Measurements from ENCODE around the gene NPR2. TPM values are rescaled to one million over a fixed set of nuclear protein-coding genes. Genes with fewer than 3 reads are reported as not detected.

NPR2 gene
- total and polyA plus RNA-seq, 2 donors (not counting 3 experiments of a cell fraction or from before 2014, with no cell fraction given): 16.4 to 25.6 TPM

GRCh38 chr9:35813434-35814105 is 22.2 kb downstream of the NPR2 start:
- Histone ChIP-seq H3K27ac (ENCODE audit: insufficient read depth, low read depth, low read length) (no peak overlapping the region), H3K36me3 (ENCODE audit: control insufficient read depth in 2 of 2, extremely low read depth in 1 of 2, insufficient read depth in 2 of 2, low read length in 2 of 2) (no peaks in the 10 kb centered on the region), H3K79me2 (ENCODE audit: control insufficient read depth, insufficient read depth, low read length) (no peaks in the 10 kb centered on the region), H3K4me2 (ENCODE audit: insufficient read depth, low read length) (peak overlapping the region; percentile 55), H3K4me1 (ENCODE audit: control insufficient read depth, extremely low read depth, insufficient read depth, low read length) (peaks cover 21% of the 10 kb centered on the region), H4K20me1 (replicated peaks; ENCODE audit: control insufficient read depth, extremely low read depth, insufficient read depth, low read length) (no peaks in the 10 kb centered on the region), H3K27me3 (ENCODE audit: control insufficient read depth in 2 of 2, insufficient read depth in 2 of 2, low read length in 2 of 2) (no peaks in the 10 kb centered on the region), H3K9me1 (replicated peaks; ENCODE audit: control insufficient read depth, extremely low read depth, insufficient read depth, low read length) (no peaks in the 10 kb centered on the region), H3K9me3 (replicated peaks; ENCODE audit: control insufficient read depth, insufficient read depth, low read length) (no peaks in the 10 kb centered on the region), H3K4me3 (replicated peaks in 1 of 3; ENCODE audit: insufficient read depth in 1 of 3, low read depth in 1 of 3, low read length in 3 of 3) (no peak overlapping the region), H3K9ac (replicated peaks; ENCODE audit: extremely low read depth, insufficient read depth, low read length) (no peak overlapping the region), H2AFZ (ENCODE audit: low read depth, low read length) (no peak overlapping the region)
- no peak for TF ChIP-seq EZH2 (IDR thresholded peaks at IDR 0.05; ENCODE audit: borderline replicate concordance, low read depth, low read length, severe bottlenecking)
- no peak for TF ChIP-seq JUN (IDR thresholded peaks at IDR 0.05; ENCODE audit: borderline replicate concordance, insufficient read depth, insufficient read length, low read depth)
- TF ChIP-seq FOS (IDR thresholded peaks at IDR 0.05; ENCODE audit: borderline replicate concordance, insufficient read depth, low read length): no peak
- TF ChIP-seq CTCF (IDR thresholded peaks at IDR 0.05; ENCODE audit: extremely low read depth in 1 of 2, insufficient read depth in 1 of 2, low read depth in 1 of 2, low read length in 2 of 2): peak; percentile 30 to 49
- TF ChIP-seq MYC (IDR thresholded peaks at IDR 0.05; ENCODE audit: low read depth, low read length): no peak
- TF ChIP-seq POLR2A (IDR thresholded peaks at IDR 0.05; ENCODE audit: low read depth, low read length): no peak
- no peak for TF ChIP-seq POLR2AphosphoS5 (IDR thresholded peaks at IDR 0.05; ENCODE audit: insufficient read depth, low read depth, low read length)
- TF ChIP-seq MAX (IDR thresholded peaks at IDR 0.05; ENCODE audit: insufficient read depth, insufficient read length): no peak
- TF ChIP-seq GATA2 (IDR thresholded peaks at IDR 0.05; ENCODE audit: insufficient read depth, insufficient read length, low read depth, low read length): no peak
- intact Hi-C loops (cut with micrococcal nuclease) (loop anchor here (2.0 kb wide), 2 partner anchors 15 to 57 kb away; no protein-coding TSS in a partner anchor), dilution Hi-C loops (cut with MboI; ENCODE audit: extremely low pct_ligation_motif_present, low sequenced_read_pairs) (no loop called here)
- POLR2A ChIA-PET: interaction anchor here (1.0 kb wide), 1 partner anchor 82 kb away, joined by 7 read pairs; the partner anchor contains the start of genes CREB3 and TLN1
- CTCF ChIA-PET: interaction anchor here (0.7 to 5.8 kb wide), 20 partner anchors 8 to 85 kb away, joined by 3 to 130 read pairs (median 4); partner anchors contain the start of genes CREB3, GBA2, NPR2 and RGP1
- DNase-seq (ENCODE audit: low read depth, low spot score) (peak; percentile 19), FAIRE-seq (peak; percentile 24)
- BruUV-seq (replicated peaks): no TSS peak
